ENCODE measurements around the gene YTHDC1.

Gene YTHDC1

GRCh38 chr4:68358988-68359387, 9.1 kb upstream of the YTHDC1 start:
- DNase-seq = no peak

- DNase-seq = no peak
Observed at GRCh38 chr4:68352791-68353190, 2.9 kb upstream of the YTHDC1 start.

- DNase-seq = peak; percentile 54
Observed at GRCh38 chr4:68349279-68349648, 626 bp downstream of the YTHDC1 start.

DNA sequence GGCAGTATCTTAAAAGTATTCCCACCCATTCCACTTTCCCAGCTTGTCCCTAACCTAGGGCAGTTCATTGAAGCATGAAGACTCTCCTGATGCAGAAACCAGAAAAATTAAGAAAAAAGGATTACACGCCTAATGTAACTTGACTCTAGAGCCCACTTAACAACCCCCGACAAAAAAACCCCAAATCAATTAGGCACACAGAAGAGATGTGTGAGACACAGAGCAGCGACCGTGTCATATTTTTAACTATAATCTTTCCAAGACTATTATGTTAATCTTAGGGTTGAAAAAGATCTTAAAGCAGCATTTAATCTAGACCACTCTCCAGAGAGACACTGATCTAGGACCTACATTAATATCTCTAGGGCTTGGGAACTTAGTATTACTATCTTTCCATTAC, 1.3 kb downstream of the YTHDC1 start:
- DNase-seq = peak; percentile 23

DNA sequence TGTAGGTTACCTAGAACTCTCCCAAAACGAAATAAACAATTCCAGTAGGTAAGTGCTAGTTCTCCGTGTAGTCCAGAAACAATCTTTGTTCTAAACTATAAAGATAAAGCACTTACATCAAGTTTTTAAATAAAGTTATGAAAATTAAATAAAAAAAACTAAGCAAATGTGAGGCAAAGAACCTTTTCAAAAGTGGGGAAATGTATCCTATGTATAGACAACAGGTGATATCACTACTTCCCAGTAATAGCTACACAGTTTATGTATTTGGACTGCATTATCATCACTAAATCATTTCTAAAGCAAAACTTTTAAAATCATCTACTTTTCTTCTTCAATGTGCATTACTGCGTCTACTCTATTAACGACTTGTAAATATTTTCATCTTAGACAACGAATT, 2.0 kb downstream of the YTHDC1 start:
- DNase-seq = no peak

DNA sequence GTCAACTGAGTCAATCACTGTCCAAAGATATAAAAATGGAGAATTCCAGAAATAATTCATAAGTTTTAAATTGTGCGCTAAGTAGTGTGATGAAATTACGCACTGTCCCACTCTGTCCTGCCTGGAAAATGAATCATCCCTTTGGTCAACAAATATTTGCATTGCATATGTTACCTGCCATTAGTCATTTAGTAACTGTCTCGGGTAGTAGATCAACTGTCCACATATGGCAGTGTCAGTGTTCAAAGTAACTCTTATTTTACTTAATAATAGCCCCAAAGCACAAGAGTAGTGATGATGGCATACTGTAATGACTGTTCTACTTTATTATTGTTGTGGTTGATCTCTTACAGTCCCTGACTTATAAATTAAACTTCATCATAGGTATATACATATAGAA, 3.4 kb downstream of the YTHDC1 start:
- no peak for DNase-seq

DNA sequence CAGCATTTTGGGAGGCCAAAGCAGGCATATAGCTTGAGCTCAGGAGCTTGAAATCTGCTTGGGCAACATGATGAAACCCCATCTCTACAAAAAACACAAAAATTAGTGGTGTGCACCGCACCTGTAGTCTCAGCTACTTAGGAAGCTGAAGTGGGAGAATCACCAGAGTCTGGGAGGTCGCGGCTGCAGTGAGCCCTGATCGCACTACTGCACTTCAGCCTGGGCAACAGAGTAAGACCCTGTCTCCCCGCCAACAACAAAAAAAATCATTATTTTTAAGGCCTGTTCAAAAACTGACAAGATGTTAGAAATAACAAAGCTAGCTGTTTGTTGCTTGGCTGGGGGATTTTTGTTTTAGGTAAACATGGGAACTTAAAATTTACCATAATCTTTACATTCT, 5.1 kb downstream of the YTHDC1 start:
- no peak for DNase-seq

DNA sequence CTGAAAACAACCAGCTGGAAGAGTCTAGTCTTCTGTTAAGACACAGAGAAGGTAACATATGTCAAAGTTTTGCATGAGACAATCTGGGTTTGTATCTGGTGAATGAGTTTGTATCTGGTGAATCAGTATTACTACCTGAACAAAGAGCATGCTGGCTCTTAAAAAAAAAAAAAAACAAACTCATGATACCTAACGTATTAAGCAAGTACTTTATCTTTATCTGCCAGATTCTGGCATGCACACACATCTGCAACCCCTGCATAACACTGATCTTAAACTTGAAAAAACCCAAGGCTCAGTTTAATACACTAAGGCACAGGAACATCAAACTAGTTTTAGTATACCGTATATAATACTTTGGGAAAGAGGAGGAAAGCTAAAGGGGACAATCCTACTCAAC, 5.8 kb downstream of the YTHDC1 start:
- no peak for DNase-seq

DNA sequence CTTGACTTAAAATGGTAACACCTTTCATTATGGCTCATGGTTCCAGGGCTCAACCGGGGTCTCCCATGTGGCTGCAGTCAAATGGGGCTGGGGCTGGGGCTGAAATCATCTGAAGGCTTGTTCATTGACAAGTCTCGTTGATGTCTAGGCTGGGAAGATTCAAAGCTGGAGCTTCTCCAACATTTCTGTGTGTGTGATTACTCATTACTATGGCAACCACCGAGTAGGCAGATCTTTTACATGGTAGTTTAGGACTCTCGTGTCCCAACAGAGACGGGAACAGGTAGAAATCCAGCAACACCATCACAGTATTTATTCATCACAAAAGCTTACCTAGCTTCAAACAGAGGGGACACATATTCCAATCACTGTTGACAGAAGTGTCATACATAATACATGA, 7.8 kb downstream of the YTHDC1 start:
- DNase-seq = no peak

- DNase-seq = no peak
Observed at GRCh38 chr4:68338625-68339024, 11.3 kb downstream of the YTHDC1 start.

DNA sequence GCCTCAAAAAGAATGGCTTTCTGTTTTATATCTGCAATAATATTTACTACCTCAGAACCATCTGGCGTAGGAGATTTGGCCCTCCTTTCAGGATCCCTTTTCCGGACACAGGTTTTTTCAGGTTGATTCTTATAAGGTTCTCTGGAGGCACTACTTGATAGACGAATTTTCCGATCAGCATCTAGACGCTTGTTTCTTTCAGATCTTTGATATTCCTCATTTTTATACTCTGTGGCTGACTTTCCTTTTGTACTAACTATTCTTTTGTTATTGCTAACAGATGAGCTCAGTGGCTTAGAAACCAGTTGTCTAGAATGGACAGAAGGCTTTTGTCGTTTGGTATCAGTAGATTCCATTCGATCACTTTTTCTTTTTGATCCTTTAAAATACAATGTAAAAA, 12.4 kb downstream of the YTHDC1 start:
- DNase-seq = no peak

GRCh38 chr4:68337004-68337403, 12.9 kb downstream of the YTHDC1 start:
- DNase-seq = no peak

DNA sequence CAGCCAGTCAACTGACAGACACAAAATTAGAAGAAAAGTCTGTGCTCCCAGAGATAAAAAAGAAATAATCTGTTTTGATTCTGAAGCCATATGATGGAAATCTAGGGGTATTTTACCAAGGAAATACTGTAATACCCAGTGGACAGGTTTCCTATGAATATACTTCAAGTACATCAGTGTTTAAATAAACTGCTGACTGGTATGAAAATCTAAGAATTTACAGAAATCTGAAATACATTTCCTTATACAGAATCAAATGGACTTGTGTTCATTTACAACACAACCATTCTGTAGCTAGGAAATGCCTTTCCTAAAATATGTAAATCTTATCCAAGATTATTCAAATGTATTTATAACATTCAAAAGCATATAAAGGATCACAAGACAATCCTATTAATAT, 13.4 kb downstream of the YTHDC1 start:
- DNase-seq = no peak

DNA sequence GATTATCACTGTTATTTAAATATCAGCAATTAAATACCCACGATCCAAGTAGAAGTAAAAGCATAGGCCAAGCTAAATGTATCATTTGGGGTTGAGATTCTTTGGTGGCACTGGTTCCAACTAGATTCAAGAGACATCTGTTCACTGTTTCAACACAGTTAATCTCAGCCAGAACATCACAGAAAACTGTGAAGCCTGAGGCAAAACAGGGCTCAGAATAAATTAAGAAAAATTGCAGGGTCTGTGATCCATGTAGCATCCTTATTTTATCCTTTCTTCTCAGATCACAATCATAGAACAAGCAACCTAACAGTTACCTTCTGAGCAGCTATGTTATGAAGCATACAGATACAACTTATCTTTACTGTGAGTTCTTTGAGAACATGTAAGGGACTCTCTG, 23.7 kb downstream of the YTHDC1 start:
- DNase-seq = no peak

DNA sequence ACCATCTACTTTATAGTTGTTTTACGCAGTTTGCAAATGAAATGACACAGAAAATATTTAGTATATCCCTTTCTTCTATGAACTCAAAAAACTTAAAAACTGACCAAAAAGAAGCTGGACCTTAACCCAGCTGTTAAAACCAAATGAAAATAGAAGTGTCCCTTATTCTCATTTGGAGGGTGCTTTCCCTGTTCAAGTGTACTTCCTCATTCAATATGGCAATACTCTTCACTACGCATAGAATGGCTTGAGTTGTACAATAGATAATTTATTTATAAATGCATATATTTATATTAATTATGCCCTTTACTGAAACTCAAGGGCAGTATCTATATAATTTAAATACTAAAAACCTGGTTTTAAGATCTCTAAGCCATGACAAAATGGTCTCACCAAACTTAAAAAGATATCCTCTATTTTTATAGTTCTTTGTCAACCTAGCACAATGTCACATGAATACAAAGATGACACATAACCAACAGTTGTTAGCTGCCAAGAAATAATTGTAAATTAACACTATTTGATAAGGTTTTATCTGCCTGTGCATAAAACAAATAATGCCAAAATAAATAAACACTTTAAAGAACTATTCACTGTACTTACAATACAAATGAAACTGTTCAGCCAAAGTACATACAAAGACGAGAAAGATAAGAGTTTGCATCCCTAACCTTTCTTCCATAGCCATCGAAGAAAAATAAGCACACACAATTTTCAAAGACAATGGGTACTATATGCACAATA, 25.2 kb downstream of the YTHDC1 start:
- DNase-seq = no peak

DNA sequence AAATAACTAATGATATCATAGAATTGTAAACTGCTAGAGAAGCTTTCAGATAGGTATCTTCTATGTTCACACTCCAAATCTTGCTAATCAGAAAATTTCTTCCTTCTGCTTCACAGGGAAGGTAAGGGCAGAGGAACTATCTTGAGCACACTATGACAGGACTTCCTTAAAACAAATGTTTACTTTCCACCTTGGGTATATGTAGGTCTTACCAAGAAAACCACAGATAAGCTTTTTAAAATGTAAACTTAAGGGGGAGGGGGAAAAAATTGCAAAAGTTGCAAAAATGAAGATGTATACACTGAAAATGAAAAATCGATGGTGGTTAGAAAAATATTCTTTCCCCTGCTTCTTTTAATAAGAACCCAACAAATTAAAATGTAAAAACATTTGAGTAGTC, 30.9 kb downstream of the YTHDC1 start:
- DNase-seq = no peak

- DNase-seq = no peak
Observed at GRCh38 chr4:68316193-68316969, 33.5 kb downstream of the YTHDC1 start.

DNA sequence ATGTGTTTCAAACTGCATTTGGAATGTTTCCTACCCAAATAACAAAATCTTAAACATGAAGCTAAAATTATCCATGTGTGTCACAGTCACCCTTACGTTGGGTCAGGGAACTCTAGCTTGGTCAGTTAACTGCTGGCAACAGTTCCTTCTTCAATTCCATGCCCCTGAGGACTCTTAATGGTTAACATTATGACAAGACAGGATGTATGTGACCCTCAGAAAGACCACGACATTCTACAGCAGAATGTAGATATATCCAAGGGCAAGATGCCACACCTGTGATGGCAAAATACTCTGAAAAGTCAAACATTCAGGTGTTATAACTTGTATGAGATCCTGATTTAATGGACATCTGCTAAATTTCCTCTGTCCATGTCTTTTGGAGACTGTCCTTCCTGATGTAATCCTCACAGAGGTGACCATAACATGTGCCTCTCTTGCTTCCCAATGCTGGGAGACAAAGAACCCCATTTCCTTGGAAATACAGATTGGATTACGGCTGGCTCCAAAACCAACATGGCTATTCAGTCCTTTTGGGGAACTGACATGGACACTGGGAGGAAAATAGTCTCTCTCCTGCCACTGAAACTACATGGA, 39.1 kb downstream of the YTHDC1 start:
- no peak for DNase-seq

- no peak for DNase-seq
Observed at GRCh38 chr4:68304731-68305130, 45.2 kb downstream of the YTHDC1 start.

GRCh38 chr4:68299492-68300457, 50.1 kb downstream of the YTHDC1 start:
- no peak for DNase-seq

- DNase-seq = no peak
Observed at GRCh38 chr4:68297137-68297536, 52.8 kb downstream of the YTHDC1 start.

- no peak for DNase-seq
Observed at GRCh38 chr4:68291256-68291655, 58.6 kb downstream of the YTHDC1 start.

GRCh38 chr4:68288393-68288740, 61.5 kb downstream of the YTHDC1 start:
- DNase-seq = no peak

Measured in NCI-H82 (cell line).